IPS DF 6.9 (cell line): ENCODE results near the gene PAK1.

ENCODE experiments used
- DNase-seq: peaks from one replicate; pipeline ENCODE4 v3.0.0-alpha.2; 2013; ENCODE audit warnings: low read depth, low spot score
- H3K27ac ChIP-seq: one replicate; pipeline ENCODE4 v1.5.1; 2013; ENCODE audit warnings: low read length, control low read depth
- H3K27me3 ChIP-seq: 2 replicates; pipeline ENCODE4 v1.6.1; 2013; ENCODE audit warnings: mild to moderate bottlenecking, low read length; ENCODE audit not compliant: control insufficient read depth, insufficient read depth
- H3K36me3 ChIP-seq: 2 replicates; pipeline ENCODE4 v1.6.1; 2013; ENCODE audit warnings: low read length; ENCODE audit not compliant: control insufficient read depth, insufficient read depth
- H3K4me1 ChIP-seq: 2 replicates; pipeline ENCODE4 v1.6.1; 2013; ENCODE audit warnings: low read length; ENCODE audit not compliant: control insufficient read depth, insufficient read depth
- H3K4me3 ChIP-seq: 2 replicates; pipeline ENCODE4 v1.5.1; 2013; ENCODE audit warnings: mild to moderate bottlenecking, low read length
- H3K9me3 ChIP-seq: 2 replicates; pipeline ENCODE4 v1.6.1; 2013; ENCODE audit warnings: low read length, inconsistent platforms; ENCODE audit not compliant: control insufficient read depth, insufficient read depth
- WGBS: extraction: QIAGEN DNeasy Blood & Tissue Kit; methylation state at CpG from one replicate; pipeline ENCODE4 v1.1.7; 2013; ENCODE audit warnings: mixed read lengths, missing lambda C conversion rate; ENCODE audit not compliant: insufficient read length, insufficient coverage; 5-methylcytosine and 5-hydroxymethylcytosine counted together

Gene PAK1

GRCh38 chr11:77473801-77474683, at the start of gene PAK1:
Gene PAK1 (minus strand): TSS chr11:77474094. CDS start chr11:77392520, 81,574 bp downstream.
- H3K27me3 ChIP-seq = no peaks in the 10 kb centered on the region
- no peak within 1 kb of the TSS for H3K27ac ChIP-seq
- no peaks in the 10 kb centered on the region; the same call in 1 of the 2 replicates for H3K4me1 ChIP-seq
- H3K36me3 ChIP-seq = no peaks in the 10 kb centered on the region
- WGBS = no CpG with 5 or more reads among the region's 72 CpGs
- H3K9me3 ChIP-seq = no peaks in the 10 kb centered on the region
- DNase-seq = peak; percentile 91
- H3K4me3 ChIP-seq = peak within 1 kb of the TSS; percentile 70

- Histone ChIP-seq H3K36me3 (no peaks in the 10 kb centered on the region), H3K27me3 (no peaks in the 10 kb centered on the region), H3K4me3 (no peak overlapping the region), H3K27ac (no peak overlapping the region), H3K4me1 (0 out of 2 replicates have a peak, but pooled peaks cover 1% of the 10 kb centered on the region), H3K9me3 (no peaks in the 10 kb centered on the region)
- DNase-seq = peak; percentile 31
These were observed 48.3 kb upstream of the PAK1 start for GRCh38 chr11:77522215-77522614.

- WGBS = no CpG with 5 or more reads among the region's 3 CpGs
- Histone ChIP-seq H3K4me1 (no peaks in the 10 kb centered on the region), H3K27me3 (no peaks in the 10 kb centered on the region), H3K27ac (no peak overlapping the region), H3K36me3 (no peaks in the 10 kb centered on the region), H3K4me3 (no peak overlapping the region), H3K9me3 (no peaks in the 10 kb centered on the region)
- no peak for DNase-seq
These were observed 46.0 kb upstream of the PAK1 start for GRCh38 chr11:77519847-77520246.

GRCh38 chr11:77518471-77518870, 44.6 kb upstream of the PAK1 start:
- DNase-seq = no peak
- Histone ChIP-seq H3K27ac (no peak overlapping the region), H3K4me1 (no peaks in the 10 kb centered on the region), H3K9me3 (no peaks in the 10 kb centered on the region), H3K36me3 (no peaks in the 10 kb centered on the region), H3K4me3 (no peak overlapping the region), H3K27me3 (no peaks in the 10 kb centered on the region)
- no CpG with 5 or more reads among the region's 2 CpGs for WGBS

- no CpG with 5 or more reads among the region's 3 CpGs for WGBS
- DNase-seq = no peak
- no peaks in the 10 kb centered on the region for H3K4me1 ChIP-seq
- H3K27ac ChIP-seq = no peak overlapping the region
- no peak overlapping the region for H3K4me3 ChIP-seq
- H3K36me3 ChIP-seq = no peaks in the 10 kb centered on the region
- no peaks in the 10 kb centered on the region for H3K27me3 ChIP-seq
- H3K9me3 ChIP-seq = no peaks in the 10 kb centered on the region
These were observed 43.9 kb upstream of the PAK1 start for GRCh38 chr11:77517753-77518152.

GRCh38 chr11:77517226-77517625, 43.3 kb upstream of the PAK1 start:
- Histone ChIP-seq H3K4me1 (peaks cover under 1% of the 10 kb centered on the region), H3K4me3 (no peak overlapping the region), H3K36me3 (no peaks in the 10 kb centered on the region), H3K9me3 (no peaks in the 10 kb centered on the region), H3K27me3 (no peaks in the 10 kb centered on the region), H3K27ac (no peak overlapping the region)
- WGBS = no CpG with 5 or more reads among the region's 2 CpGs
- no peak for DNase-seq

GRCh38 chr11:77515483-77515882, 41.6 kb upstream of the PAK1 start:
- peaks cover 3% of the 10 kb centered on the region for H3K4me1 ChIP-seq
- WGBS = no CpG with 5 or more reads among the region's 3 CpGs
- H3K36me3 ChIP-seq = no peaks in the 10 kb centered on the region
- no peaks in the 10 kb centered on the region for H3K27me3 ChIP-seq
- H3K9me3 ChIP-seq = no peaks in the 10 kb centered on the region
- no peak overlapping the region for H3K27ac ChIP-seq
- H3K4me3 ChIP-seq = no peak overlapping the region
- DNase-seq = no peak

GRCh38 chr11:77515063-77515462, 41.2 kb upstream of the PAK1 start:
- Histone ChIP-seq H3K36me3 (no peaks in the 10 kb centered on the region), H3K4me3 (no peak overlapping the region), H3K4me1 (peaks cover 3% of the 10 kb centered on the region), H3K27ac (no peak overlapping the region), H3K9me3 (no peaks in the 10 kb centered on the region), H3K27me3 (no peaks in the 10 kb centered on the region)
- no CpG with 5 or more reads among the region's 3 CpGs for WGBS
- DNase-seq = no peak

- no peak for DNase-seq
- Histone ChIP-seq H3K36me3 (no peaks in the 10 kb centered on the region), H3K4me1 (peaks cover 3% of the 10 kb centered on the region), H3K4me3 (no peak overlapping the region), H3K9me3 (no peaks in the 10 kb centered on the region), H3K27me3 (no peaks in the 10 kb centered on the region), H3K27ac (no peak overlapping the region)
- WGBS = no CpG with 5 or more reads among the region's 2 CpGs
These were observed 38.2 kb upstream of the PAK1 start for GRCh38 chr11:77512092-77512491.

- Histone ChIP-seq H3K9me3 (no peaks in the 10 kb centered on the region), H3K27ac (no peak overlapping the region), H3K27me3 (no peaks in the 10 kb centered on the region), H3K4me1 (peaks cover 3% of the 10 kb centered on the region), H3K4me3 (no peak overlapping the region), H3K36me3 (no peaks in the 10 kb centered on the region)
- WGBS = no CpG with 5 or more reads among the region's 1 CpG
- DNase-seq = no peak
These were observed 37.0 kb upstream of the PAK1 start for GRCh38 chr11:77510851-77511250.

- H3K36me3 ChIP-seq = no peaks in the 10 kb centered on the region
- H3K27me3 ChIP-seq = no peaks in the 10 kb centered on the region
- no peak overlapping the region for H3K27ac ChIP-seq
- H3K9me3 ChIP-seq = no peaks in the 10 kb centered on the region
- peaks cover 3% of the 10 kb centered on the region for H3K4me1 ChIP-seq
- no peak overlapping the region for H3K4me3 ChIP-seq
- WGBS = no CpG with 5 or more reads among the region's 3 CpGs
- no peak for DNase-seq
These were observed 36.2 kb upstream of the PAK1 start for GRCh38 chr11:77510095-77510494.
